IMR-90 (cell line): Measurements from ENCODE around the gene ERCC6.

Experiments used
- CTCF ChIP-seq: conservative IDR thresholded peaks from 2 replicates; pipeline ENCODE4 v1.5.1; 2012; ENCODE audit warnings: mild to moderate bottlenecking, low read depth, low read length, improper control_type of control experiment
- ELK1 ChIP-seq: fragments of 150-350 bp; IDR thresholded peaks from 2 replicates; pipeline ENCODE4 v1.6.1; 2016; ENCODE audit warnings: low read depth, mild to moderate bottlenecking, low read length, moderate library complexity, borderline replicate concordance
- MXI1 ChIP-seq: IDR thresholded peaks from 2 replicates; pipeline ENCODE4 v1.6.1; 2012; ENCODE audit warnings: low read depth, mild to moderate bottlenecking, low read length, moderate library complexity, borderline replicate concordance

- TF ChIP-seq CTCF (no peak), ELK1 (no peak), MXI1 (no peak)
These were observed 36.6 kb downstream of the ERCC6 start for GRCh38 chr10:49502358-49502757.
